HCT116 (cell line): Measurements from ENCODE around the gene PRKCZ. TPM values are rescaled to one million over a fixed set of nuclear protein-coding genes. Genes with fewer than 3 reads are reported as not detected.

Experiments
- ATAC-seq: fragments of 200-7000 bp; cut with Tn5 transposase; 2 replicates; pipeline ENCODE4 v1.9.1; 2020; ENCODE audit warnings: mild to moderate bottlenecking, moderate library complexity
- BruUV-seq: library from RNA; stranded (reverse); fragments of 400-500 nt; replicated peaks from 2 replicates; lab custom pipeline; 2021; lab: Mats Ljungman, UMichigan
- CTCF ChIA-PET: fragments of 300-600 bp; sonication (Branson Sonifier 250); formaldehyde crosslinking; loops from one replicate; lab custom pipeline; 2021; ENCODE audit warnings: antibody characterized with exemption; lab: Charles Lee
- POLR2A ChIA-PET: fragments of 300-600, 350-600 bp; sonication (Branson Sonifier 250); formaldehyde crosslinking; loops from one replicate; lab custom pipeline; 2021; ENCODE audit warnings: antibody characterized with exemption; lab: Charles Lee
- RAD21 ChIA-PET, 2 experiments: fragments of 300-600 bp; sonication (Branson Sonifier 250); formaldehyde crosslinking; loops; one replicate each; lab custom pipeline; 2023; ENCODE audit warnings: low total read pairs in 2 of 2; ENCODE audit not compliant: uncharacterized antibody in 2 of 2, unreplicated experiment in 2 of 2, low non-redundant PET in 1 of 2; lab: Charles Lee
- DNase-seq: peaks from one replicate; pipeline ENCODE4 v3.0.0-alpha.2; 2010; ENCODE audit warnings: low read depth, low spot score
- H2AFZ ChIP-seq: fragments of 200-600 bp; shearing (Covaris generic), sonication (generic); 2 replicates; pipeline ENCODE4 v1.6.1; 2017; ENCODE audit warnings: low read depth, mixed run types, mixed read lengths, antibody characterized with exemption, low read length; ENCODE audit not compliant: poor library complexity, severe bottlenecking
- H3K27ac ChIP-seq: 2 replicates; pipeline ENCODE4 v1.5.1; 2012; ENCODE audit warnings: low read depth, low read length
- H3K27me3 ChIP-seq: fragments of 200-600 bp; sonication (generic); 2 replicates; pipeline ENCODE4 v1.6.1; 2016; ENCODE audit warnings: mixed run types, low read length, mixed read lengths; ENCODE audit not compliant: insufficient read depth
- H3K36me3 ChIP-seq, 2 experiments: fragments of 200-500 bp in 1 of 2; fragments of 200-600 bp in 1 of 2; sonication (Bioruptor generic) in 1 of 2; sonication (generic) in 1 of 2; 2 replicates each; pipeline versions ENCODE4 v1.5.1 to v1.6.1; 2014 to 2016; ENCODE audit warnings: low read length in 2 of 2, inconsistent platforms in 1 of 2, mixed read lengths in 1 of 2, mixed run types in 1 of 2; ENCODE audit not compliant: insufficient read depth in 2 of 2, control insufficient read depth in 1 of 2
- H3K4me1 ChIP-seq, 2 experiments: fragments of 200-600 bp in 1 of 2; sonication (generic) in 1 of 2; 2 replicates each; pipeline versions ENCODE4 v1.5.1 to v1.6.1; 2012 to 2017; ENCODE audit warnings: low read length in 2 of 2, inconsistent platforms in 1 of 2, mild to moderate bottlenecking in 1 of 2, mixed read lengths in 1 of 2, mixed run types in 1 of 2, moderate library complexity in 1 of 2; ENCODE audit not compliant: insufficient read depth in 2 of 2, control insufficient read depth in 1 of 2
- H3K4me2 ChIP-seq: fragments of 200-600 bp; sonication (generic); 2 replicates; pipeline ENCODE4 v1.6.1; 2017; ENCODE audit warnings: mixed run types, low read length, mixed read lengths
- H3K4me3 ChIP-seq, 2 experiments: fragments of 200-600 bp in 1 of 2; sonication (generic) in 1 of 2; replicated peaks in 1 of 2; 2 replicates each; pipeline ENCODE4 v1.5.1; 2011 to 2016; ENCODE audit warnings: low read length in 2 of 2, control low read depth in 1 of 2, low read depth in 1 of 2, mild to moderate bottlenecking in 1 of 2, mixed read lengths in 1 of 2, mixed run types in 1 of 2
- H3K79me2 ChIP-seq: fragments of 200-600 bp; sonication (generic); 2 replicates; pipeline ENCODE4 v1.6.1; 2017; ENCODE audit warnings: mild to moderate bottlenecking, mixed run types, low read length, moderate library complexity, mixed read lengths; ENCODE audit not compliant: insufficient read depth
- H3K9ac ChIP-seq: fragments of 200-600 bp; sonication (generic); 2 replicates; pipeline ENCODE4 v1.6.1; 2016; ENCODE audit warnings: low read length, mixed read lengths
- H3K9me2 ChIP-seq: fragments of 200-600 bp; sonication (generic), shearing (Covaris generic); 2 replicates; pipeline ENCODE4 v1.6.1; 2017; ENCODE audit warnings: mixed run types, mild to moderate bottlenecking, moderate library complexity; ENCODE audit not compliant: insufficient read depth
- H3K9me3 ChIP-seq, 2 experiments: fragments of 200-500 bp in 1 of 2; fragments of 200-600 bp in 1 of 2; sonication (Bioruptor generic) in 1 of 2; sonication (generic) in 1 of 2; 2 replicates each; pipeline ENCODE4 v1.6.1; 2014 to 2017; ENCODE audit warnings: low read length in 2 of 2, mixed read lengths in 2 of 2, inconsistent platforms in 1 of 2, low read depth in 1 of 2, mild to moderate bottlenecking in 1 of 2, mixed run types in 1 of 2, moderate library complexity in 1 of 2; ENCODE audit not compliant: control insufficient read depth in 1 of 2, insufficient read depth in 1 of 2
- H4K20me1 ChIP-seq: fragments of 200-600 bp; sonication (generic), shearing (Covaris generic); 2 replicates; pipeline ENCODE4 v1.6.1; 2017; ENCODE audit warnings: mixed run types, mild to moderate bottlenecking, moderate library complexity; ENCODE audit not compliant: insufficient read depth
- ATF3 ChIP-seq: IDR thresholded peaks from 2 replicates; pipeline ENCODE4 v1.6.1; 2012
- CBX3 ChIP-seq: IDR thresholded peaks from 2 replicates; pipeline ENCODE4 v1.6.1; 2012; ENCODE audit warnings: low read depth
- CEBPB ChIP-seq: IDR thresholded peaks from 2 replicates; pipeline ENCODE4 v1.6.1; 2012; ENCODE audit warnings: low read depth
- EGR1 ChIP-seq: IDR thresholded peaks from 2 replicates; pipeline ENCODE4 v1.6.1; 2012; ENCODE audit warnings: low read depth
- ELF1 ChIP-seq: IDR thresholded peaks from 2 replicates; pipeline ENCODE4 v1.6.1; 2012; ENCODE audit warnings: low read depth, borderline replicate concordance
- EZH2 ChIP-seq: fragments of 200-600 bp; sonication (generic); IDR thresholded peaks from 2 replicates; pipeline ENCODE4 v1.6.1; 2017; ENCODE audit warnings: antibody characterized with exemption, mixed run types
- EZH2phosphoT487 ChIP-seq: fragments of 200-600 bp; IDR thresholded peaks from 2 replicates; pipeline ENCODE4 v1.6.1; 2018; ENCODE audit warnings: antibody characterized with exemption, borderline replicate concordance
- JUND ChIP-seq: IDR thresholded peaks from 2 replicates; pipeline ENCODE4 v1.6.1; 2012
- POLR2A ChIP-seq: IDR thresholded peaks from 2 replicates; pipeline ENCODE4 v1.7.0; 2011; ENCODE audit warnings: borderline replicate concordance; ENCODE audit not compliant: insufficient read depth, insufficient read length; ENCODE audit errors: extremely low read depth
- POLR2AphosphoS5 ChIP-seq: IDR thresholded peaks from 2 replicates; pipeline ENCODE4 v1.6.1; 2011; ENCODE audit warnings: mild to moderate bottlenecking, low read depth, low read length, moderate library complexity
- RAD21 ChIP-seq: IDR thresholded peaks from 2 replicates; pipeline ENCODE4 v1.6.1; 2012; ENCODE audit warnings: low read depth, mild to moderate bottlenecking
- REST ChIP-seq: IDR thresholded peaks from 2 replicates; pipeline ENCODE4 v1.6.1; 2012; ENCODE audit warnings: low read depth
- SIN3A ChIP-seq: IDR thresholded peaks from 2 replicates; pipeline ENCODE4 v1.6.1; 2012; ENCODE audit warnings: low read depth
- SP1 ChIP-seq: IDR thresholded peaks from 2 replicates; pipeline ENCODE4 v1.6.1; 2012; ENCODE audit warnings: low read depth
- SRF ChIP-seq: IDR thresholded peaks from 2 replicates; pipeline ENCODE4 v1.6.1; 2012; ENCODE audit warnings: low read depth
- TCF7L2 ChIP-seq: IDR thresholded peaks from 2 replicates; pipeline ENCODE4 v1.7.0; 2011; ENCODE audit warnings: borderline replicate concordance, inconsistent platforms; ENCODE audit not compliant: insufficient read depth, insufficient read length; ENCODE audit errors: extremely low read depth
- YY1 ChIP-seq: IDR thresholded peaks from 2 replicates; pipeline ENCODE4 v1.6.1; 2011; ENCODE audit warnings: low read length, low read depth, moderate library complexity, mild to moderate bottlenecking; ENCODE audit not compliant: insufficient replicate concordance; ENCODE audit errors: extremely low read depth
- ZNF274 ChIP-seq: fragments of 200-500 bp; sonication (Bioruptor generic); IDR thresholded peaks from 2 replicates; pipeline ENCODE4 v1.6.1; 2014; ENCODE audit warnings: mild to moderate bottlenecking, low read depth, low read length, inconsistent platforms
- intact Hi-C: fragments of 100-400 bp; cut with micrococcal nuclease; formaldehyde crosslinking; loops from 2 replicates; pipeline ENCODE4 v1.10.0; 2022
- total RNA-seq: library from RNA; stranded (reverse); gene quantifications from one replicate; pipeline ENCODE4 v1.2.1, GENCODE V29; 2021; ENCODE audit not compliant: unreplicated experiment
- TF ChIP-seq, protein P1 (sequence below), 3 experiments: fragments of 200-600 bp in 1 of 3; sonication (generic) in 1 of 3; IDR thresholded peaks in 2 of 3; conservative IDR thresholded peaks in 1 of 3; 2 replicates each; pipeline ENCODE4 v1.5.1; 2012 to 2017; ENCODE audit warnings: low read depth in 2 of 3, low read length in 2 of 3, antibody characterized with exemption in 1 of 3, borderline replicate concordance in 1 of 3, control low read depth in 1 of 3, mild to moderate bottlenecking in 1 of 3, mixed read lengths in 1 of 3, mixed run types in 1 of 3, moderate library complexity in 1 of 3; ENCODE audit not compliant: insufficient read depth in 1 of 3
- TF ChIP-seq, protein P2 (sequence below): IDR thresholded peaks from 2 replicates; pipeline ENCODE4 v1.6.1; 2012

The PRKCZ gene
- total RNA-seq, 1 experiment from 2014 or later, result 46.8 TPM

DNA sequence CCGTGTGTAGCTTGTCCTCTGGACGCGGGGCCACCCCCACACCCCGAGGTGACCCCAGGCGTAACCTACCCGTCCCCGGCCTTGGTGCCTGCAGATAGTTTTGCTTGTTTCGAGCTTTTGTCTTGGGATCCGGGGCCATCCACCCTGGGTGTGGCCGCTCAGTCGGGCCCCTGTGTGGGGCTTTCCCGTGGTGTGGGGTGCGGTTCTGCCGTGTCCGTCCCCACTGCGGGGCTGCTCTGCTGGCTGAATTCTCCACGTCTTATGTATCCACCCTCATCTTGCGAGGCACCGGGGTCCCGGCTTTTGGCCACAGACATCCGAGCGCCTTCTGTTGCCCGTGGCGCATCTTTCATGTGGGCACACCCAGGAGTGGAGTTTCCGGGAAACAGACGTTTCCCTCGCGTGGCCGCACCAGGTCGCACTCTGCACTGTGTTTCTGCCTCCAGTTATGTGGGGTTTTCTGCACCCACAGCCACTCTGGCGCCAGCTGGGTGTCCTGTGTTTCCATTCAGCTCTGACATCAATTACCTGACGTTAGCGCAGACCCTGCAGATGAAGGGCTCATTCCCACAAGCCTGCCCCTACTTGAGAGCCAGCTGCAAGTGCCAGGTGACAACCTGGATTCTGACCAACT is 64.9 kb downstream of the PRKCZ start:
- Histone ChIP-seq H3K4me1 (no peaks in the 10 kb centered on the region), H3K9me3 (no peaks in the 10 kb centered on the region), H3K27ac (no peak overlapping the region), H3K9me2 (no peaks in the 10 kb centered on the region), H3K27me3 (no peaks in the 10 kb centered on the region), H3K4me2 (no peak overlapping the region), H3K4me3 (no peak overlapping the region), H2AFZ (no peak overlapping the region), H3K36me3 (no peaks in the 10 kb centered on the region), H3K9ac (no peak overlapping the region), H4K20me1 (no peaks in the 10 kb centered on the region), H3K79me2 (no peaks in the 10 kb centered on the region; the same call in 1 of the 2 replicates)
- intact Hi-C loops, result no loop called here
- ChIA-PET POLR2A (no interaction called here), RAD21 (no interaction called here), CTCF (no interaction called here)
- BruUV-seq, result no TSS peak
- TF ChIP-seq, protein P1, sequence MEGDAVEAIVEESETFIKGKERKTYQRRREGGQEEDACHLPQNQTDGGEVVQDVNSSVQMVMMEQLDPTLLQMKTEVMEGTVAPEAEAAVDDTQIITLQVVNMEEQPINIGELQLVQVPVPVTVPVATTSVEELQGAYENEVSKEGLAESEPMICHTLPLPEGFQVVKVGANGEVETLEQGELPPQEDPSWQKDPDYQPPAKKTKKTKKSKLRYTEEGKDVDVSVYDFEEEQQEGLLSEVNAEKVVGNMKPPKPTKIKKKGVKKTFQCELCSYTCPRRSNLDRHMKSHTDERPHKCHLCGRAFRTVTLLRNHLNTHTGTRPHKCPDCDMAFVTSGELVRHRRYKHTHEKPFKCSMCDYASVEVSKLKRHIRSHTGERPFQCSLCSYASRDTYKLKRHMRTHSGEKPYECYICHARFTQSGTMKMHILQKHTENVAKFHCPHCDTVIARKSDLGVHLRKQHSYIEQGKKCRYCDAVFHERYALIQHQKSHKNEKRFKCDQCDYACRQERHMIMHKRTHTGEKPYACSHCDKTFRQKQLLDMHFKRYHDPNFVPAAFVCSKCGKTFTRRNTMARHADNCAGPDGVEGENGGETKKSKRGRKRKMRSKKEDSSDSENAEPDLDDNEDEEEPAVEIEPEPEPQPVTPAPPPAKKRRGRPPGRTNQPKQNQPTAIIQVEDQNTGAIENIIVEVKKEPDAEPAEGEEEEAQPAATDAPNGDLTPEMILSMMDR (IDR thresholded peaks at IDR 0.05 in 2 of 3, conservative IDR thresholded peaks at IDR 0.05 in 1 of 3; ENCODE audit: borderline replicate concordance in 1 of 3, insufficient read depth in 1 of 3, low read depth in 2 of 3, low read length in 2 of 3), result no peak
- TF ChIP-seq SIN3A (no peak), EGR1 (no peak), ATF3 (no peak), SRF (no peak), YY1 (no peak), EZH2phosphoT487 (no peak), POLR2AphosphoS5 (no peak), ZNF274 (no peak), REST (no peak), CBX3 (no peak), SP1 (no peak), RAD21 (no peak), POLR2A (no peak), JUND (no peak), TCF7L2 (no peak), ELF1 (no peak), EZH2 (no peak), CEBPB (no peak)
- TF ChIP-seq, protein P2, sequence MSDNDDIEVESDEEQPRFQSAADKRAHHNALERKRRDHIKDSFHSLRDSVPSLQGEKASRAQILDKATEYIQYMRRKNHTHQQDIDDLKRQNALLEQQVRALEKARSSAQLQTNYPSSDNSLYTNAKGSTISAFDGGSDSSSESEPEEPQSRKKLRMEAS, result no peak
- DNase-seq (no peak), ATAC-seq (no peak)
